Prostate gland (tissue), 2 donors: ENCODE results near the gene BICDL2.

Source experiments
- POLR2A ChIP-seq: fragments of 450-650 bp; IDR thresholded peaks from one replicate; pipeline ENCODE4 v1.6.1; 2016; ENCODE audit warnings: antibody characterized with exemption, mild to moderate bottlenecking
- POLR2AphosphoS5 ChIP-seq: sonication (generic); formaldehyde crosslinking; IDR thresholded peaks from one replicate; pipeline ENCODE4 v1.6.1; 2017; ENCODE audit warnings: antibody characterized with exemption
- TF ChIP-seq, protein P1 (sequence below), 4 experiments: fragments of 200-600 bp in 2 of 4; fragments of 450-650 bp in 2 of 4; sonication (generic) in 2 of 4; IDR thresholded peaks; 1 replicate in 3 of 4; 2 replicates in 1 of 4; pipeline ENCODE4 v1.5.1; 2016 to 2019; ENCODE audit warnings: antibody characterized with exemption in 4 of 4, mild to moderate bottlenecking in 2 of 4, moderate library complexity in 2 of 4

DNA sequence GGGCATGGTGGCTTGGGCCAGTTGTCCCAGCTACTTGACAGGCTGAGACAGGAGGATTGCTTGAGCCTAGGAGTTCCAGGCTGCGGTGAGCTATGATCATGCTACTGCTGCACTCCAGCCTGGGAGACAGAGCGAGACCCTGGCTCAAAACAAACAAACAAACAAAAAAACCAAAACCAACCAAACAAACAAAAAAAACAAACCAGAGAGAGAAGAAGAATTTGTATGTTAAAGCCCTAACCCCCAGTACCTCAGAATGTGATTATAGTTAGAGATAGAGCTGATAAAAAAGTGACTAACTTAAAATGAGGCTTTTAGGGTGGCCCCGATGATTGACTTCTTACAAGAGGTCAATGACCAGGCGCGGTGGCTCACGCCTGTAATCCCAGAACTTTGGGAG, 8.0 kb upstream of the BICDL2 start:
- TF ChIP-seq POLR2A = no peak
- TF ChIP-seq POLR2AphosphoS5 = no peak
- TF ChIP-seq, protein P1, sequence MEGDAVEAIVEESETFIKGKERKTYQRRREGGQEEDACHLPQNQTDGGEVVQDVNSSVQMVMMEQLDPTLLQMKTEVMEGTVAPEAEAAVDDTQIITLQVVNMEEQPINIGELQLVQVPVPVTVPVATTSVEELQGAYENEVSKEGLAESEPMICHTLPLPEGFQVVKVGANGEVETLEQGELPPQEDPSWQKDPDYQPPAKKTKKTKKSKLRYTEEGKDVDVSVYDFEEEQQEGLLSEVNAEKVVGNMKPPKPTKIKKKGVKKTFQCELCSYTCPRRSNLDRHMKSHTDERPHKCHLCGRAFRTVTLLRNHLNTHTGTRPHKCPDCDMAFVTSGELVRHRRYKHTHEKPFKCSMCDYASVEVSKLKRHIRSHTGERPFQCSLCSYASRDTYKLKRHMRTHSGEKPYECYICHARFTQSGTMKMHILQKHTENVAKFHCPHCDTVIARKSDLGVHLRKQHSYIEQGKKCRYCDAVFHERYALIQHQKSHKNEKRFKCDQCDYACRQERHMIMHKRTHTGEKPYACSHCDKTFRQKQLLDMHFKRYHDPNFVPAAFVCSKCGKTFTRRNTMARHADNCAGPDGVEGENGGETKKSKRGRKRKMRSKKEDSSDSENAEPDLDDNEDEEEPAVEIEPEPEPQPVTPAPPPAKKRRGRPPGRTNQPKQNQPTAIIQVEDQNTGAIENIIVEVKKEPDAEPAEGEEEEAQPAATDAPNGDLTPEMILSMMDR (IDR thresholded peaks at IDR 0.05) = no peak
